OCI-LY3 (cell line): Measurements from ENCODE around the gene EGF.

Source experiments
- CTCF ChIP-seq: fragments of 200-600, 300-600 bp; sonication (generic); IDR thresholded peaks from 2 replicates; pipeline ENCODE4 v1.5.1; 2014; ENCODE audit warnings: antibody characterized with exemption, low read length, low read depth
- EZH2phosphoT487 ChIP-seq: fragments of 200-600 bp; shearing (Covaris generic); IDR thresholded peaks from 2 replicates; pipeline ENCODE4 v1.6.1; 2018; ENCODE audit warnings: antibody characterized with exemption, mixed run types, low read depth

GRCh38 chr4:110022457-110022856 lies 109.8 kb downstream of the EGF start:
- TF ChIP-seq CTCF (no peak), EZH2phosphoT487 (no peak)
